Neural cell (in vitro differentiated cells): ENCODE measurements around the gene MEGF6.

Experiments used
- EP300 ChIP-seq: fragments of 450-650 bp; conservative IDR thresholded peaks from 2 replicates; pipeline ENCODE4 v1.6.1; 2014; ENCODE audit warnings: antibody characterized with exemption, mild to moderate bottlenecking, moderate library complexity; ENCODE audit not compliant: poor library complexity, severe bottlenecking
- MXI1 ChIP-seq: fragments of 450-650 bp; conservative IDR thresholded peaks from 2 replicates; pipeline ENCODE4 v1.6.1; 2014; ENCODE audit warnings: antibody characterized with exemption, mild to moderate bottlenecking; ENCODE audit not compliant: poor library complexity, severe bottlenecking
- POLR2AphosphoS5 ChIP-seq: IDR thresholded peaks from 2 replicates; pipeline ENCODE4 v1.6.1; 2012
- TF ChIP-seq, protein P1 (sequence below): fragments of 450-650 bp; IDR thresholded peaks from 2 replicates; pipeline ENCODE4 v1.5.1; 2014; ENCODE audit warnings: antibody characterized with exemption, mild to moderate bottlenecking, moderate library complexity; ENCODE audit not compliant: poor library complexity, severe bottlenecking

DNA sequence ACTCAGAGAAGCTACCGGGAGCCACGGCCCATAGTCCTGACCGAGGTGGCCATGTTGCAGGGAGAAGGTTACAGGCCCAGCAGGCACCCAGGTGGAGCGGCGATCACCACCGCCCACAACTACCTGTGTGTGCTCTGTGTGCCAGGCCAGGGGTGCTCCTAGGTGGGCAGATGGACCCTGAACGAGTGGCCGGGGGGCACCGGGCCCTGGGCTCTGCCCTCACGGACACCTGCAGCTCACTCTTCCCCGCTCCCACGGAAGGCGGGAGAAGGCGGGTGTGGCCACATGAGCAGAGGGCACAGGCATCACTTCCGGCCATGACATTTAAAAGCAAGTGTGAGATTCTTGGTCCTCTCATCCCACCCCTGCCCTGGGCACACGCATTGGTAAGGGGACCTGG is 73.9 kb downstream of the MEGF6 start:
- TF ChIP-seq, protein P1, sequence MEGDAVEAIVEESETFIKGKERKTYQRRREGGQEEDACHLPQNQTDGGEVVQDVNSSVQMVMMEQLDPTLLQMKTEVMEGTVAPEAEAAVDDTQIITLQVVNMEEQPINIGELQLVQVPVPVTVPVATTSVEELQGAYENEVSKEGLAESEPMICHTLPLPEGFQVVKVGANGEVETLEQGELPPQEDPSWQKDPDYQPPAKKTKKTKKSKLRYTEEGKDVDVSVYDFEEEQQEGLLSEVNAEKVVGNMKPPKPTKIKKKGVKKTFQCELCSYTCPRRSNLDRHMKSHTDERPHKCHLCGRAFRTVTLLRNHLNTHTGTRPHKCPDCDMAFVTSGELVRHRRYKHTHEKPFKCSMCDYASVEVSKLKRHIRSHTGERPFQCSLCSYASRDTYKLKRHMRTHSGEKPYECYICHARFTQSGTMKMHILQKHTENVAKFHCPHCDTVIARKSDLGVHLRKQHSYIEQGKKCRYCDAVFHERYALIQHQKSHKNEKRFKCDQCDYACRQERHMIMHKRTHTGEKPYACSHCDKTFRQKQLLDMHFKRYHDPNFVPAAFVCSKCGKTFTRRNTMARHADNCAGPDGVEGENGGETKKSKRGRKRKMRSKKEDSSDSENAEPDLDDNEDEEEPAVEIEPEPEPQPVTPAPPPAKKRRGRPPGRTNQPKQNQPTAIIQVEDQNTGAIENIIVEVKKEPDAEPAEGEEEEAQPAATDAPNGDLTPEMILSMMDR = no peak
- TF ChIP-seq MXI1 (no peak), EP300 (no peak), POLR2AphosphoS5 (no peak)
